ENCODE measurements around the gene ZNF117.
A peak's percentile ranks its signal among the peaks of the same experiment; 100 is the strongest.
"Not testable (repeated sequence)": the region's sequence is repeated elsewhere in the genome, so short reads cannot be mapped to it uniquely, and the experiment has no call there.

ZNF117 gene

GRCh38 chr7:64990936-64991335 is at the start of gene ZNF117:
Gene ZNF117 (minus strand): TSS chr7:64991036.
- DNase-seq (ENCODE audit: low spot score): no peak

GRCh38 chr7:65038767-65039166 is 47.9 kb upstream of the ZNF117 start:
- DNase-seq (ENCODE audit: low spot score): peak; percentile 6

- peak; percentile 87 for DNase-seq (ENCODE audit: low spot score)
Observed at GRCh38 chr7:65037740-65038688, 47.2 kb upstream of the ZNF117 start.

- not testable (repeated sequence) for DNase-seq (ENCODE audit: low spot score)
Observed at GRCh38 chr7:65036526-65036925, 45.7 kb upstream of the ZNF117 start.

- not testable (repeated sequence) for DNase-seq (ENCODE audit: low spot score)
Observed at GRCh38 chr7:65035469-65035868, 44.6 kb upstream of the ZNF117 start.

- peak; percentile 1 for DNase-seq (ENCODE audit: low spot score)
Observed at GRCh38 chr7:65034120-65034782, 43.4 kb upstream of the ZNF117 start.

GRCh38 chr7:65033391-65033790 is 42.6 kb upstream of the ZNF117 start:
- not testable (repeated sequence) for DNase-seq (ENCODE audit: low spot score)

DNA sequence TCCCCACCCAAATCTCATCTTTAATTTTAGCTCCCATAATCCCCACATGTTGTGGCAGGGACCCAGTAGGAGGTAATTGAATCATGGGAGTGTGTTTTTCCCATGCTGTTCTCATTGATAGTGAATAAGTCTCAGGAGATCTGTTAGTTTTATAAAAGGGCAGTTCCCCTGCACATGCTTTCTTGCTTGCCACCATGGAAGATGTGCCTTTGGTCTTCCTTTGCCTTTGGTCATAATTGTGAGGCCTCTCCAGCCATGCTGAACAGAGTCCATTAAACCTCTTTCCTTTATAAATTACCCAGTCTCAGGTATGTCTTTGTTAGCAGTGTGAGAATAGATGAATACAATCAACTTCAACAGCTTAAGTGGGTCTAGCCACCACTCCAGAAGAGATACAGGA is 34.2 kb upstream of the ZNF117 start:
- not testable (repeated sequence) for DNase-seq (ENCODE audit: low spot score)

- DNase-seq (ENCODE audit: low spot score): not testable (repeated sequence)
Observed at GRCh38 chr7:65020978-65021377, 30.1 kb upstream of the ZNF117 start.

DNA sequence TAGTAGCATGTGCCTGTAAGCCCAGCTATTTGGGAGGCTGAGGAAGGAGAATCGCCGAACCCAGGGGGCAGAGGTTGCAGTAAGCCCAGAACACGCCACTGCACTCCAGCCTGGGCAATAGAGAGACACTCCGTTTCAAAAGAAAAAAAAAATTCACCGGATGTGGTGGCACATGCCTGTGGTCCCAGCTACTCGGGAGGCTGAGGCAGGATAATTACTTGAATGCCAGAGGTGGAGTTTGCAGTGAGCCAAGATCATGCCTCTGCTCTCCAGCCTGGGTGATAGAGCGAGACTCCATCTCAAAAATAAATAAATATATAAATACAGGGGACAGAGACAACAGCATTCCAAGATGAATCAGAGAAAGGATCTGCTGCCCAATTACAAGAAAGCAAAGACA is 19.0 kb upstream of the ZNF117 start:
- DNase-seq (ENCODE audit: low spot score): not testable (repeated sequence)

DNA sequence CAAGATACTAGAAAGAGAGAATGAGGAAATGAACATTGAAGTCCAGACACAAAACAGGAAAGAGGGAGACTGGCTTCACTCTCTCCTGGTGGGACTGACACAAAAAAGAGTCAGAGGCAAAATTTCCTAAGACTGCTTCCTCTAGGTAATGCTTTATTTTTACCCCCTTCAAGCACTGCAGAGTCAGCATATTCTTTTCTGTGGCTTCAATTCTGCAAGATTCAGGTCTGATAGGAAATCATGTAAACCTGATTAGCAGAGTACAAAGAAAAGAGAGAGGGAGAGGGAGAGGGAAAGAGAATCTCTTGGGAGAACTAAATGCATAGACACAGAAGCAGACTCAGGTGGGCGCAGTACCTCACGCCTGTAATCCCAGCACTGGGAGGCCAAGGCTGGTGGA is 18.6 kb upstream of the ZNF117 start:
- DNase-seq (ENCODE audit: low spot score): not testable (repeated sequence)

DNA sequence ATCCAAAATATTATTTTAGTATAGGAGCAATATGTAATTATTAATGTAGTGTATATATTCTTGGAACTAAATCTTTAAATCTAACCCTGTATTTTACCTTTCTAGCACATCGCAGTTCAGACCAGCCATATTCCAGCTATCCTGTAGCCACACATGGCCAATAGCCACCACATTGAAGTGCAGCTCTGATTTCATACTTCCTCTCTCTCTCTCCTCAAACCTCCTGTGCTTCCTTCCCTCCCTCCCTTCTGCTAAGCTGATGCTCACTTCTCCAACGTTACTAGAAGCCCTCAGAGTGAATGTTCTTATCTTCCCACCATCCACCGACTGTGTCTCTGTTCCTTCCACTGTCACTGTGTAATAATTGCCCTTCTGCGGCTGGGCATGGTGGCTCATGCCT is 16.2 kb upstream of the ZNF117 start:
- DNase-seq (ENCODE audit: low spot score): not testable (repeated sequence)

DNA sequence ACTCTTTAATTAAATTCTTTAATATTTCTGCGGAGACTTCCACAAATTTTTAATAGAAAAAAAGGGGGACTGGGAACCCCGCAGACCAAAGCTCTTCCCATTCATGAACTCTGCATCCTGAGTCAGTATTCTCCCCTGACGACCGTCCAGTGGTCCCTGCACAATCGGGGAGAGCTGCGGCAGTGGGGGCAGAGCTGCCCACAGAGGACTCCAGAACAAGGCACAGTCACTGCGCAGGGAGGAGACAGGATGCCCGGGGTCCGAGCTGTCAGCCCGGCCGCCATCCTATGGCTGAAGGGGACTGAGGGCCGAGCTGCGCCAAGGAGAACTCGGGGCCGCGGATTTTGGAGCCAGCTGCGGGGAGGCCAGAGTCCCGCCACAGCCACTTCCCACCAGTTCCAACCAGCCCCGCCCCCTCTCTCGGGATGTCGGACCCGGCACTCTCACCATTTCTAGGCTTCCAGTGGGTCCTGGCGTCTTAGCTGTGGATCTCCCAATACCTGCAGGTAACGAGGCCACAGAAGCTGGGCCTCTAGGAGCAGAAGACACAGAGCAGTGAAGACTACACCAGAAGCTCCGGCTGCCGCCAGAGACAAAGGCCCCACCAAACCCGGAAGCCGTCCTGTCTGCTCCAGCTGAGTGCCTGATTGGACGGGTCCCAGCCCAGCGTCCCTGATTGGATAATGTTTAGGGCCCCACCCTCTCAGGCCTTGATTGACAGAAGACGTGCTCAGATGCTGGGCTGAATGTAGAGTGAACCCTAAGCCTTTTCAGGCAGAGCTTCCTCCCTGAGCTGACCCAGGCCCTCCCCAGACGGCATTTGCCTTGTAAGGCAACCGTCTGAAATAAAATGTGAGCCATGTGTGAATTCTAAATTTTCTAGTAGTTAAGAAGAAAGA is 15.5 kb upstream of the ZNF117 start, which contains the start of gene ERV3-1:
TSS of gene ERV3-1 (minus strand) at position 594 of the 899 bp plus-strand sequence. CDS start 13,661 bp downstream, outside the sequence.
- DNase-seq (ENCODE audit: low spot score): peak; percentile 93

DNA sequence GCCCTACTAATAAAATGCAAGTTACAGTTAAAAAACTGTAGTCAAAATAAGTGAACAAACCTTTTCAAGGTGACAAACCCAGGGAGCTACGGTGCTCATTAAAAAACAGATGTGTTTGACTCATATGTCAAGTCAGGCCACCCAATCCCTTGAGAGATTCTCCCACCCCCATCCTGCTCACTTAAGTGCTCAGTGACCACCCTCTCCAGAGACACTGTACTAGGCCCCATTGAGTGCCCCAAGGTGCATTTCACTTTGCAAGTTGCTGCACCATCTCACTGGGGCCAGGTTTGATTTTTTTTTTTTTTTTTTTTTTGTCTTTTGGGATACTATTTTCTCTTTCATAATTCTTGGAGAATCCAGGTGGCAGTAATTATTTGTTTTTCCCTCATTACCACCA is 13.7 kb upstream of the ZNF117 start:
- DNase-seq (ENCODE audit: low spot score): no peak

DNA sequence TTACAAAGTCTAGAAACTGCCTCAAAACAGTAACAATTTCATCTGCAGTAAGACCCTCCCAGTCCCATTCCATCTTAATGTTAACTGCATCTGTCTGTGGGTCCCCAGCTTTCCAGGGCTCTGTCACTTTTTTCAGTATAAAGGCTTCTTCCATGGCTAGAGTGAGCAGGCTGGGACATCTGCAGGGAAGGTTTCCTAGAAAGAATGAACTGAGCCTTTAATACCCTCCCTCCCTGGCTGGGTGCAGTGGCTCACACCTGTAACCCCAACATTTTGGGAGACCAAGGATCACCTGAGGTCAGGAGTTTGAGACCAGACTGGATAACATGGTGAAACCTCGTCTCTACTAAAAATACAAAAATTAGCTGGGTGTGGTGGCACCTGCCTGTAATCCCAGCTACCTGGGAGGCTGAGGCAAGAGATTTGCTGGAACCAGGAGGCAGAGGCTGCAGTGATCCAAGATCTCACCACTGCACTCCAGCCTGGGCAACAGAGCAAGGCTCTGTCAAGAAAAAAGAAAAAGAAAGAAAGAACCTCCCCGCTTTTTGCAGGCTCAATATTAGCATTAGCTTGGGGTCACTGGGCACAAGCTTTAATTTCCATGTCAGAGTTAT is 12.2 kb upstream of the ZNF117 start:
- DNase-seq (ENCODE audit: low spot score): no peak

- no peak for DNase-seq (ENCODE audit: low spot score)
Observed at GRCh38 chr7:65001291-65001814, 10.5 kb upstream of the ZNF117 start.

- DNase-seq (ENCODE audit: low spot score): no peak
Observed at GRCh38 chr7:64999165-65000004, 8.5 kb upstream of the ZNF117 start.

DNA sequence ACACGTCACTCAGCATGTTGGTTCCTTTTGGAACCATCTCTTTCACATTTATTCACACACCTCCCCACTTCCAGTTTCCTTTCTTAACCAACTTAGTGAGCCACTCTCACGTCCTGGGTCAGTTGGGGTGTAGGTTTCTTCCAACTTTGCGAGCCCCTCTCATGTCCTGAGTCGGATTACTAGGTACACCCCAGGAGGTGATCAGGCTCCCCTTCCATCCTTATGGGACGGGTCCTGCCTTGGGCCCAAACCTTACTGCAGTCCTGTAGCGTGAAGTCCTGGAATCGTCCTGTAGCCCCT is 8.0 kb upstream of the ZNF117 start:
- no peak for DNase-seq (ENCODE audit: low spot score)

GRCh38 chr7:64997927-64998391 is 7.1 kb upstream of the ZNF117 start:
- DNase-seq (ENCODE audit: low spot score): no peak

DNA sequence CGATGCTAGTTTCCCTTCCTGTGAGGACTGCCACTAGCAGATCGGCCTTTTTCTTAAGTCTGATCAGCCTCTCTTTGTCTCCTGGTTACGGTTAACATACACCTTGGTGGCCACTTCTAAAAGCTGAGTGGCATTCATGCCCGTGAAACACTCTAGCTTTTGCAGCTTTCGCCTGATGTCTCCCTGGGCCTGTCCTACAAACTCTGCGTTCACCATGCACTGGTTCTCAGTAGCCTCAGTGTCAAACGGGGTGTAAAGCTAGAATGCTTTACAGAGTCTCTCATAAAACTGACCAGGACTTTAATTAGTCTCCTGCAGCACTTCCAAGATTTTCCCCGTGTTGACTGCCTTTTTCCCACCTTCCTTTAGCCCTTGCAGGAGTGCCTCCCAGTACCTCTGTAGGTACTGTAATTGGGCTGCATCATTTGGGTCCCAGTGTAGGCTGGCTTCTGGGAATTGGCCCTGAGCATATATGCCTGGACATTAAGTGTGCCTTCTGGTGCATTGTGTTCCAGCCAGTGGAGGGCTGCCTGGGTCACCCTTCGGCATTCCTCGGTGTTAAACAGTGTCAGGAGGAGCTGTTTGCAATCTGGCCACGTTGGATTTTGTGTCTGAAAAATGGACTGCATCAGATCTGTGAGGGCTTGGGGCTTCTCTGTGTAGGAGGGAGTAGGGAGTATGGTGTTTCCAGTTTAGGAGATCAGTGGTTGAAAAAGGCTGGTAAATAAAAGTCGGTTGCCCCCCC is 6.5 kb upstream of the ZNF117 start:
- DNase-seq (ENCODE audit: low spot score): no peak

Data from hepatic stellate cell (primary cell).